H9 (cell line): ENCODE measurements around the gene INTS3. TPM values are rescaled to one million over a fixed set of nuclear protein-coding genes. Genes with fewer than 3 reads are reported as not detected.

Experiments used
- DNase-seq: peaks from one replicate; pipeline ENCODE4 v3.0.0-alpha.2; 2017
- H2AFZ ChIP-seq: one replicate; pipeline ENCODE4 v1.6.1; 2013; ENCODE audit warnings: mild to moderate bottlenecking, low read length, control low read depth, moderate library complexity
- H2AK5ac ChIP-seq: 2 replicates; pipeline ENCODE4 v1.6.1; 2013; ENCODE audit warnings: low read length, control low read depth, mixed read lengths; ENCODE audit not compliant: insufficient read length
- H2BK120ac ChIP-seq: one replicate; pipeline ENCODE4 v1.6.1; 2013; ENCODE audit warnings: low read depth, mild to moderate bottlenecking, low read length, control low read depth, inconsistent platforms; ENCODE audit not compliant: poor library complexity, severe bottlenecking
- H2BK12ac ChIP-seq: 2 replicates; pipeline ENCODE4 v1.6.1; 2013; ENCODE audit warnings: low read length, control low read depth, mixed read lengths, low read depth; ENCODE audit not compliant: insufficient read length
- H2BK15ac ChIP-seq: 2 replicates; pipeline ENCODE4 v1.6.1; 2013; ENCODE audit warnings: low read depth, low read length, control low read depth
- H2BK20ac ChIP-seq: one replicate; pipeline ENCODE4 v1.6.1; 2013; ENCODE audit warnings: low read depth, mild to moderate bottlenecking, low read length, control low read depth, inconsistent platforms; ENCODE audit not compliant: poor library complexity, severe bottlenecking
- H2BK5ac ChIP-seq: 2 replicates; pipeline ENCODE4 v1.6.1; 2013; ENCODE audit warnings: low read length, control low read depth, mixed read lengths; ENCODE audit not compliant: insufficient read length
- H3K14ac ChIP-seq: 2 replicates; pipeline ENCODE4 v1.6.1; 2013; ENCODE audit warnings: low read length, control low read depth; ENCODE audit not compliant: insufficient read depth
- H3K18ac ChIP-seq: 2 replicates; pipeline ENCODE4 v1.6.1; 2013; ENCODE audit warnings: low read depth, mild to moderate bottlenecking, mixed read lengths, low read length, control low read depth; ENCODE audit not compliant: insufficient read length
- H3K23ac ChIP-seq: 2 replicates; pipeline ENCODE4 v1.6.1; 2013; ENCODE audit warnings: low read length, control low read depth, mixed read lengths, low read depth; ENCODE audit not compliant: insufficient read length
- H3K23me2 ChIP-seq: 2 replicates; pipeline ENCODE4 v1.6.1; 2013; ENCODE audit warnings: low read depth, mild to moderate bottlenecking, mixed read lengths, low read length, control low read depth; ENCODE audit not compliant: insufficient read length, poor library complexity, severe bottlenecking
- H3K27ac ChIP-seq: 2 replicates; pipeline ENCODE4 v1.5.1; 2013; ENCODE audit warnings: low read length, control low read depth, mixed read lengths, low read depth; ENCODE audit not compliant: insufficient read length
- H3K27me3 ChIP-seq: 2 replicates; pipeline ENCODE4 v1.6.1; 2013; ENCODE audit warnings: low read length, control low read depth, inconsistent platforms; ENCODE audit not compliant: insufficient read depth
- H3K4ac ChIP-seq: 2 replicates; pipeline ENCODE4 v1.6.1; 2013; ENCODE audit warnings: low read depth, mild to moderate bottlenecking, control low read depth, inconsistent platforms, low read length, moderate library complexity
- H3K4me1 ChIP-seq: 2 replicates; pipeline ENCODE4 v1.6.1; 2013; ENCODE audit warnings: low read length, control low read depth, inconsistent platforms; ENCODE audit not compliant: insufficient read depth
- H3K4me2 ChIP-seq: 2 replicates; pipeline ENCODE4 v1.6.1; 2013; ENCODE audit warnings: low read length, control low read depth, mixed read lengths; ENCODE audit not compliant: insufficient read length, insufficient read depth
- H3K56ac ChIP-seq: 2 replicates; pipeline ENCODE4 v1.6.1; 2013; ENCODE audit warnings: low read depth, mild to moderate bottlenecking, mixed read lengths, low read length, control low read depth; ENCODE audit not compliant: insufficient read length
- H3K79me1 ChIP-seq: 2 replicates; pipeline ENCODE4 v1.6.1; 2013; ENCODE audit warnings: low read depth, mild to moderate bottlenecking, moderate library complexity, low read length, control low read depth, inconsistent platforms; ENCODE audit not compliant: insufficient read depth, poor library complexity, severe bottlenecking
- H3K79me2 ChIP-seq: 2 replicates; pipeline ENCODE4 v1.6.1; 2013; ENCODE audit warnings: low read length, control low read depth, inconsistent platforms; ENCODE audit not compliant: insufficient read depth
- H3K9ac ChIP-seq: 2 replicates; pipeline ENCODE4 v1.6.1; 2013; ENCODE audit warnings: low read length, control low read depth, mixed read lengths; ENCODE audit not compliant: insufficient read length; ENCODE audit errors: extremely low read depth
- H3K9me3 ChIP-seq: one replicate; pipeline ENCODE4 v1.6.1; 2013; ENCODE audit warnings: low read depth, low read length, inconsistent platforms; ENCODE audit not compliant: control insufficient read depth
- H3T11ph ChIP-seq: one replicate; pipeline ENCODE4 v1.6.1; 2013; ENCODE audit warnings: mild to moderate bottlenecking, low read length, control low read depth, inconsistent platforms
- H4K20me1 ChIP-seq: one replicate; pipeline ENCODE4 v1.6.1; 2013; ENCODE audit not compliant: control insufficient read depth, insufficient read length, insufficient read depth
- H4K5ac ChIP-seq: 2 replicates; pipeline ENCODE4 v1.6.1; 2013; ENCODE audit warnings: low read depth, mild to moderate bottlenecking, mixed read lengths, low read length, control low read depth; ENCODE audit not compliant: insufficient read length
- H4K8ac ChIP-seq: replicated peaks from 2 replicates; pipeline ENCODE4 v1.6.1; 2013; ENCODE audit warnings: low read length, control low read depth, mixed read lengths, low read depth; ENCODE audit not compliant: insufficient read length
- H4K91ac ChIP-seq: 2 replicates; pipeline ENCODE4 v1.6.1; 2013; ENCODE audit warnings: low read depth, mild to moderate bottlenecking, moderate library complexity, mixed read lengths, low read length, control low read depth; ENCODE audit not compliant: insufficient read length
- H3K27ac Mint-ChIP-seq, 3 experiments: 2 replicates in 2 of 3; 3 replicates in 1 of 3; pipeline ENCODE4 v1.8.0; 2020 to 2021; ENCODE audit warnings: mixed read lengths in 3 of 3, mild to moderate bottlenecking in 1 of 3, moderate library complexity in 1 of 3
- H3K27me3 Mint-ChIP-seq: 2 replicates; pipeline ENCODE4 v1.8.0; 2021; ENCODE audit warnings: low read depth, mild to moderate bottlenecking, moderate library complexity, mixed read lengths
- H3K36me3 Mint-ChIP-seq, 3 experiments: 2 replicates in 2 of 3; 3 replicates in 1 of 3; pipeline ENCODE4 v1.8.0; 2020 to 2021; ENCODE audit warnings: low read depth in 3 of 3, mixed read lengths in 3 of 3; ENCODE audit not compliant: insufficient read depth in 1 of 3
- H3K4me1 Mint-ChIP-seq, 2 experiments: 2 replicates each; pipeline ENCODE4 v1.8.0; 2020; ENCODE audit warnings: mixed read lengths in 2 of 2
- H3K4me3 Mint-ChIP-seq, 2 experiments: 2 replicates in 1 of 2; 3 replicates in 1 of 2; pipeline ENCODE4 v1.8.0; 2020 to 2021; ENCODE audit warnings: mild to moderate bottlenecking in 2 of 2, mixed read lengths in 2 of 2, moderate library complexity in 1 of 2
- H3K9me3 Mint-ChIP-seq, 2 experiments: 2 replicates in 1 of 2; 3 replicates in 1 of 2; pipeline ENCODE4 v1.8.0; 2020; ENCODE audit warnings: mild to moderate bottlenecking in 2 of 2, mixed read lengths in 2 of 2, moderate library complexity in 1 of 2
- CTCF ChIP-seq: fragments of 200-600 bp; sonication (generic); conservative IDR thresholded peaks from 3 replicates; pipeline ENCODE4 v1.8.0; 2021; ENCODE audit warnings: antibody characterized with exemption, mild to moderate bottlenecking
- WGBS: extraction: QIAGEN DNeasy Blood & Tissue Kit; methylation state at CpG from one replicate; pipeline ENCODE4 v1.1.7; 2013; ENCODE audit warnings: missing lambda C conversion rate, low lambda C conversion rate, mixed read lengths; ENCODE audit not compliant: insufficient read length; ENCODE audit errors: extremely low coverage; 5-methylcytosine and 5-hydroxymethylcytosine counted together
- total RNA-seq: library from RNA; stranded (reverse); gene quantifications from 2 replicates; pipeline ENCODE4 v1.2.1, GENCODE V29; 2021

INTS3 gene
- total RNA-seq, 1 experiment from 2014 or later, result 67.1 TPM

- no peak overlapping the region for H3K23ac ChIP-seq
- no peak overlapping the region for H3K27ac ChIP-seq
- H3T11ph ChIP-seq, result no peak overlapping the region
- H2AFZ ChIP-seq, result no peak overlapping the region
- H4K20me1 ChIP-seq, result no peaks in the 10 kb centered on the region
- peak overlapping the region; percentile 8 for H3K4me2 ChIP-seq
- peaks cover 22 to 23% of the 10 kb centered on the region in 2 experiments for H3K4me1 Mint-ChIP-seq
- TF ChIP-seq CTCF, result no peak
- peak overlapping the region; percentile 70; the same call in 1 of the 2 replicates for H3K14ac ChIP-seq
- no peak overlapping the region for H3K9ac ChIP-seq
- H2BK120ac ChIP-seq, result no peak overlapping the region
- no CpG with 5 or more reads among the region's 12 CpGs for WGBS
- H2BK15ac ChIP-seq, result no peak overlapping the region
- no peaks in the 10 kb centered on the region for H3K27me3 ChIP-seq
- peak overlapping the region; percentile 88 to 95 (median 90) for H3K27ac Mint-ChIP-seq
- no peaks in the 10 kb centered on the region for H3K9me3 ChIP-seq
- no peaks in the 10 kb centered on the region for H3K9me3 Mint-ChIP-seq
- no peak overlapping the region for H4K5ac ChIP-seq
- H3K18ac ChIP-seq, result peak overlapping the region; percentile 44
- no peaks in the 10 kb centered on the region for H3K79me2 ChIP-seq
- DNase-seq, result peak; percentile 75
- H2AK5ac ChIP-seq, result no peak overlapping the region
- H2BK12ac ChIP-seq, result no peak overlapping the region
- H3K79me1 ChIP-seq, result no peaks in the 10 kb centered on the region
- H2BK5ac ChIP-seq, result no peak overlapping the region
- no peaks in the 10 kb centered on the region for H3K27me3 Mint-ChIP-seq
- H3K4me3 Mint-ChIP-seq, result peak overlapping the region in 1 of 2 experiments; percentile 51; a peak in 2 of 5 replicates
- H3K4ac ChIP-seq, result no peak overlapping the region
- no peaks in the 10 kb centered on the region for H3K23me2 ChIP-seq
- H4K8ac ChIP-seq, result no peak overlapping the region
- no peak overlapping the region for H3K56ac ChIP-seq
- H2BK20ac ChIP-seq, result no peak overlapping the region
- H3K4me1 ChIP-seq, result peaks cover 12% of the 10 kb centered on the region; the same call in 1 of the 2 replicates
- H4K91ac ChIP-seq, result no peak overlapping the region
- peaks cover 0 to 2% (median 0%) of the 10 kb centered on the region in 3 experiments; a peak in 1 of 7 replicates for H3K36me3 Mint-ChIP-seq
These were observed 30.4 kb upstream of the INTS3 start for GRCh38 chr1:153697191-153698019.
